Measurements from ENCODE around the gene CCDC196.
"Not testable (repeated sequence)": the region's sequence is repeated elsewhere in the genome, so short reads cannot be mapped to it uniquely, and the experiment has no call there.

DNA sequence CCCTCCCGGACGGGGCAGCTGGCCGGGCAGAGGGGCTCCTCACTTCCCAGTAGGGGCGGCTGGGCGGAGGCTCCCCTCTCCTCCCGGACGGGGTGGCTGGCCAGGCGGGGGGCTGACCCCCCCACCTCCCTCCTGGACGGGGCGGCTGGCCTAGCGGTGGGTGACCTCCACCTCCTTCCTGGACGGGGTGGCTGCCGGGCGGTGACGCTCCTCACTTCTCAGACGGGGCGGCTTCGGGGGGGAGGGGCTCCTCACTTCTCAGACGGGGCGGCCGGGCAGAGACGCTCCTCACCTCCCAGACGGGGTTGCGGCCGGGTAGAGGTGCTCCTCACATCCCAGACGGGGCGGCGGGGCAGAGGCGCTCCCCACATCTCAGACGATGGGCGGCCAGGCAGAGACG lies 59.6 kb downstream of the CCDC196 start:
- TF ChIP-seq, protein P1, sequence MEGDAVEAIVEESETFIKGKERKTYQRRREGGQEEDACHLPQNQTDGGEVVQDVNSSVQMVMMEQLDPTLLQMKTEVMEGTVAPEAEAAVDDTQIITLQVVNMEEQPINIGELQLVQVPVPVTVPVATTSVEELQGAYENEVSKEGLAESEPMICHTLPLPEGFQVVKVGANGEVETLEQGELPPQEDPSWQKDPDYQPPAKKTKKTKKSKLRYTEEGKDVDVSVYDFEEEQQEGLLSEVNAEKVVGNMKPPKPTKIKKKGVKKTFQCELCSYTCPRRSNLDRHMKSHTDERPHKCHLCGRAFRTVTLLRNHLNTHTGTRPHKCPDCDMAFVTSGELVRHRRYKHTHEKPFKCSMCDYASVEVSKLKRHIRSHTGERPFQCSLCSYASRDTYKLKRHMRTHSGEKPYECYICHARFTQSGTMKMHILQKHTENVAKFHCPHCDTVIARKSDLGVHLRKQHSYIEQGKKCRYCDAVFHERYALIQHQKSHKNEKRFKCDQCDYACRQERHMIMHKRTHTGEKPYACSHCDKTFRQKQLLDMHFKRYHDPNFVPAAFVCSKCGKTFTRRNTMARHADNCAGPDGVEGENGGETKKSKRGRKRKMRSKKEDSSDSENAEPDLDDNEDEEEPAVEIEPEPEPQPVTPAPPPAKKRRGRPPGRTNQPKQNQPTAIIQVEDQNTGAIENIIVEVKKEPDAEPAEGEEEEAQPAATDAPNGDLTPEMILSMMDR (IDR thresholded peaks at IDR 0.05) = not testable (repeated sequence)
- TF ChIP-seq POLR2A (IDR thresholded peaks at IDR 0.05) = not testable (repeated sequence)
